Ectodermal cell (in vitro differentiated cells): ENCODE data around the gene SPAG7.

Source experiments
- H3K27ac ChIP-seq: 2 replicates; pipeline ENCODE4 v1.7.0; 2013; ENCODE audit warnings: mild to moderate bottlenecking, low read depth, low read length; ENCODE audit not compliant: insufficient read depth, poor library complexity, severe bottlenecking
- H3K27me3 ChIP-seq: 2 replicates; pipeline ENCODE4 v1.7.0; 2013; ENCODE audit warnings: mild to moderate bottlenecking, low read length; ENCODE audit not compliant: insufficient read depth, control insufficient read depth, poor library complexity, severe bottlenecking
- H3K36me3 ChIP-seq: one replicate; pipeline ENCODE4 v1.7.0; 2013; ENCODE audit warnings: low read length; ENCODE audit not compliant: control insufficient read depth, insufficient read depth
- H3K4me1 ChIP-seq: one replicate; pipeline ENCODE4 v1.7.0; 2013; ENCODE audit warnings: low read length; ENCODE audit not compliant: control insufficient read depth, insufficient read depth
- H3K4me3 ChIP-seq: 2 replicates; pipeline ENCODE4 v1.7.0; 2013; ENCODE audit warnings: low read depth, low read length, control low read depth; ENCODE audit not compliant: insufficient read depth
- H3K9me3 ChIP-seq: 2 replicates; pipeline ENCODE4 v1.7.0; 2013; ENCODE audit warnings: mild to moderate bottlenecking, low read length, moderate library complexity; ENCODE audit not compliant: control insufficient read depth
- WGBS, 2 experiments: methylation state at CpG; one replicate each; pipeline ENCODE4 v1.1.7; 2013; ENCODE audit warnings: missing lambda C conversion rate in 2 of 2; 5-methylcytosine and 5-hydroxymethylcytosine counted together

The SPAG7 gene

DNA sequence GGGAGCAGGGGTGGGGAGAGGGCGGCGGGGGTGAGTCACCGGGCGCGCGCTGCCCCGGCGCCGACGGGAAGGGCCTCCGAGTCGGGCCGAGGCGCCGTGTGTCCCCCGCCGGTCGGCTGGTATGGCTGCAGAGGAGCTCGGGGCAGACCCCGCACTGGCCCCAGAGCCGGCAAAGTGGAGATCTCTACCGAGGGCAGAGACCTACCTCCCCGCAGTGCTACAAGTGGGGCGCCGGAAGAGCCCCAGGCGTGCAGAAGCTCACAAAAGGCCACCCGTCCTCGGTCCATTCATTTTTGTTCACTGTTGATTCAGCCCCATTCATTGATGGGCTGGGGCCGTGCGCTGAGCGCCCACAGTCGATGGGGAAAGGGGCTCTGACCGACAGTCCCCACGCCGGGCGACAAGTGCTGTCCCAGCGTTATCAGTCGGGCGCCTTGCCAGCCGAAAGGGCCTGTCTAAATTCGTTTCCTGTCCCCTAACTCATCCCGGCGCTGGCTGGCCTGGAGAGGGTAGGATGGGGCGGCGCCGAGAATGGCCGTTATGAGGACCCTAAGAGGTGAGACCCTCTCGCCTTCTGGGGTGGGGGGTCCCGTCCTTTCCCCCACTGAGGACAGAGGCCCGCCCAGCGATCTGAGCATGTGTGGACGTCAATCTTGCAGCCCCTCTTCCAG is 17.4 kb downstream of the SPAG7 start:
- 1% methylated on average over 52 of the region's 52 CpGs for WGBS, 2 experiments
- no peaks in the 10 kb centered on the region for H3K9me3 ChIP-seq
- H3K36me3 ChIP-seq: peaks cover 5% of the 10 kb centered on the region
- H3K27me3 ChIP-seq: no peaks in the 10 kb centered on the region
- H3K4me1 ChIP-seq: peaks cover 25% of the 10 kb centered on the region
- H3K27ac ChIP-seq: peak overlapping the region; percentile 91
- H3K4me3 ChIP-seq: peak overlapping the region; percentile 97

DNA sequence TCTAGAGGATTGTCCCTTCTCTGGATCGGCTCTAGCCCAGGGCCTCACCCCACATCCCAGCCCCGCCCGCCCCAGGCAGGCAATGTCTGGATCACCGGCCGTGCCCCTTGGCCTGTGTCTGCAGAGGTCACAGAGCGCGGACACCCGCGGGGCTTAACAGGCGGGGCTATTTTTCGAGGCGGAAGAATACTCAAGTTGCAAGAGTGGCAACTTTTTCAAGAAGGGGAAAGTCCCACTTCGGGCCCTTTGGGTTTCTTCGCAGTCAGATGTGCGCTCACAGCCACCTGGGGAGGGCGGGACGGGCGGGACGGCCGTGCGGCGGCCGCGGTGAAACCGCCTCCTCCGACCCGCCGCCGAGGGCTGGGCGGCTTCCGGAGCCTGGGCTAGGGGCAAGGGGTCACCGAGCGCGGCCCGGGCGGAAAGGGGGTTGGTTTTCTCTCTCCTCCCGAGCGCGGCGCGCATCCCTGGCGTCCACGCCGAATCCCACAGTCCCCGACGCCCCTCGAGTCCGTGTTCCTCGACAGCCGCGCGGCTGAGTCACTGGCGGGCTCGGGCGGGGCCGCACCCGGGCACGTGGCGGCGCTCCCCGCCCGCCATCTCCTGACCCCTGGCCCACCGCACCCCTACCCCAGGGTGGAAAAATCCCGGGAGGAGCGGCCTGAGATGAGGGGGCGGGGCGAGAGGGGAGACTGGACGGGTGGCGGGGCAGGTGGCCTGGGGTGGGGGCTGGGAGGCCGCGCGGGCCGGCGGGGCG is 18.1 kb downstream of the SPAG7 start:
- H3K36me3 ChIP-seq: peaks cover 12% of the 10 kb centered on the region
- H3K27ac ChIP-seq: peak overlapping the region; percentile 91
- no peaks in the 10 kb centered on the region for H3K27me3 ChIP-seq
- 0% methylated on average over 75 of the region's 75 CpGs for WGBS, 2 experiments
- no peaks in the 10 kb centered on the region for H3K9me3 ChIP-seq
- H3K4me3 ChIP-seq: peak overlapping the region; percentile 97
- H3K4me1 ChIP-seq: peaks cover 25% of the 10 kb centered on the region

DNA sequence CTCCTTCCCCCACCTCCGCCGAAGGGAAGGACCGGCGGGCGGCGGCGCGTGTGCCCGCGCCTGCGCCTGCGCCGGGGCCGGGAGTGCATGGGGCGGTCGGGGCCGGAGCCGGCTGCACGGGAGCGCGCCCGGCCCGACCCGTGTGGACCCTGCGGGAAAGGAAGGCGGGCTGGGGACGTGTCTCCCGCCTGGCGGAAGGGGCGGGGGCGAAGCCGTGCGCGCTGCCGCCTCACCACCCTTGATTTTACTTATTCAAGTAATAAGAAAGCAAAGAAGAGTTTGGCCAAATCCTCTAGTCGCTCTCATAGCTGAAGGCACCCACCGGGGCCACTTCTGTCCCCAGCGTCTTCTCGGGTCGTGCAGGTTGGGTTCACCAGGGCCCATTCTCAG is 18.7 kb downstream of the SPAG7 start:
- no peaks in the 10 kb centered on the region for H3K9me3 ChIP-seq
- 0% methylated on average over 40 of the region's 40 CpGs for WGBS, 2 experiments
- peak overlapping the region; percentile 91 for H3K27ac ChIP-seq
- H3K4me1 ChIP-seq: peaks cover 25% of the 10 kb centered on the region
- H3K27me3 ChIP-seq: no peaks in the 10 kb centered on the region
- peak overlapping the region; percentile 97 for H3K4me3 ChIP-seq
- peaks cover 12% of the 10 kb centered on the region for H3K36me3 ChIP-seq

DNA sequence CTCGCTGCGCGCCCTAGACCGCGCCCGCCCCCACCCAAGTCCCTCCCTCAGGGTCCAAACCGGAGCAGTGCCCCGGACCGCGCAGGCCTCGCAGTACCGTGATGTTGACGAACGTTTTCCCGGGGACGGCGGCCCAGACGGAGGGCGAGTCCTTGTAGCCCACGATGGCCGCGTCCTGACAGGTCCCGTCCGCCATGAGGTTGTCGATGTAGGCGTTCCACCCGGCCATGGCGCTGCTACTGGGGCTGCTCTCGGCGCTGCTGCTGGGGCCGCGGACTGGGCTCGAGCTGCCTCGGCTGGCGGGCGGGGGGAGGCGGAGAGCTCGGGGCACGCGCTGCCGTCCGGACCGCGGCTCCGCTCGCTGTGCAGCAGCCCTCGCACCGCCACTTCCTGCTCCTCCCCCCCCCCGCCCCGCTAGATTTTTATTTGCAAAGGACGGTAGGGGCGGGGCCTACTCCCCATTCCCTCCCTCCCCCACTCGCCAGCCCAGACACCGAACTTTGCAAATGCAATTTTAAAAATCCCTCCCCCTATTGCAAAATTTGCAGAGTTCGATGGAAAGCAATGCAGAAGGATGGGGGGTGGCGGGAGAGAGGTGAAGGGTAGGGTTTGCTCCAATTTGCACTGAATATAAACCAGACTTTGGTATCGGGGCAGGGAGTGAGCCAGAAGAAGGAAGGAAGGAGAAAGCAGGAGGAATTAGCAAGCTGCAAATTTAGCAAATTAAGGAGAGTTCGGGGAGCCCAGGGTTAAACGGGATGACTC is 19.3 kb downstream of the SPAG7 start, which contains the start of gene PFN1:
PFN1 (minus strand) TSS at position 365 of the 765 bp plus-strand sequence; CDS start at position 229, 136 bp downstream.
- H3K4me1 ChIP-seq: peaks cover 23% of the 10 kb centered on the region
- H3K36me3 ChIP-seq: peaks cover 15% of the 10 kb centered on the region
- peak within 1 kb of the TSS; percentile 97 for H3K4me3 ChIP-seq
- no peaks in the 10 kb centered on the region for H3K27me3 ChIP-seq
- WGBS, 2 experiments: 0% methylated on average over 53 of the region's 59 CpGs
- no peaks in the 10 kb centered on the region for H3K9me3 ChIP-seq
- peak within 1 kb of the TSS; percentile 91 for H3K27ac ChIP-seq

DNA sequence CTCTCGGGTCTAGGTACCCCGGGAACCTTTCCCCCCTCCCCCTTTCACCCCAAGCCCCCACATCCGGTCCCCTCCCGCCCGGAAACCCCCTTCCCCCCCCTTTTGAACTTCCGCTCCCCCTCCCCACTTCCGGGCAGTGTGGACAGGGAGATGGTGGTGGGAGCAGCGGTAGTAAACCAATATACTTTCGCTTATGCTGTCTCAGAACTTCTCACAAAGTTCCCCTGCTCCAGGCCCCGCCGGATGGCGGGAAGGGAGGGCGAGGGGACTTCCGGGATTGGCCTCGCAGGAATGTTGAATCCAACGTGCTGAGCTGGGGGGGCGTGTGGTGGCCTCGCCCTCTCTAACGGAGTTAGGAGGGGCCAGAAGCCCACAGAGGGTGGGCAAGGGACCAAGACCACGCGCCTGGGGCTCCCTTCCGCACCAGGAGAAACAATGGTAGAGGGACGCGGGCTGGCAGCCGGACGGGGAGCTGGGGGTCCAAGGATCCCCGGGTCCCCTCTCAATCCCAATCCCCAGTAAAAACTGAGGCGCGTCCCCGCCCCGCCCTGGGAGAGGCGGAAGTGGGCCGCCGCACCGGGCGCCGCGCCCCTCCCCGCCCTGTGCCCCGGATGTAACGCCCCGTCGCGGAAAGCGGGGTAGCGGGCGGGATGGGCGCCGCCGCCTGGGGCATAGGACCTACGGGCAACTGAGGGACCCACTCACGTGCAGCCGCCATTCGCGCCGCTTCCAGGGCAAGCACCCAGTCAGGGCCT is 20.0 kb downstream of the SPAG7 start:
- Histone ChIP-seq H3K4me1 (peaks cover 23% of the 10 kb centered on the region), H3K36me3 (peaks cover 23% of the 10 kb centered on the region), H3K27me3 (no peaks in the 10 kb centered on the region), H3K4me3 (peak overlapping the region; percentile 97), H3K27ac (peak overlapping the region; percentile 91), H3K9me3 (no peaks in the 10 kb centered on the region)
- WGBS, 2 experiments: 0% methylated on average over 51 of the region's 56 CpGs

DNA sequence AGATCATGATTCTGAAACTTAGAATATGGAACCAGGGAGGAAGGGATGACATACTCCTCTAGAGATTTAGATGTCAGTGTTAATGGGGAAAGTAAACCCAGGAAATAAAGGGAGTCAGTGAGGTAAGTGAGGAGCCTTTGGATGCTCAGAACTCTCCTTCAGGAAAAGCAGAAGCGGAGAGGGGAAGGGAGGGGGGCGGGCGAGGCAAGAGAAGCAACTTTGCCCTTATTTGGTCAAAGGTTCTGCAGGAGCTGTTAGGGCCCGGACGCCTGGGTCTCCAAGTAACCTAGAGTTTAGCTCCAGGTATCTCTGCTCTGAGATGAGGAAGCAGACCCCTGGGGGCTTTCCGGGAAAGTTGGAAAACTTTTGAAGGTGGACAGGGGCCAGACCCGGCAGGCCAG is 20.6 kb downstream of the SPAG7 start:
- 2 to 3% methylated on average over 7 of the region's 7 CpGs for WGBS, 2 experiments

DNA sequence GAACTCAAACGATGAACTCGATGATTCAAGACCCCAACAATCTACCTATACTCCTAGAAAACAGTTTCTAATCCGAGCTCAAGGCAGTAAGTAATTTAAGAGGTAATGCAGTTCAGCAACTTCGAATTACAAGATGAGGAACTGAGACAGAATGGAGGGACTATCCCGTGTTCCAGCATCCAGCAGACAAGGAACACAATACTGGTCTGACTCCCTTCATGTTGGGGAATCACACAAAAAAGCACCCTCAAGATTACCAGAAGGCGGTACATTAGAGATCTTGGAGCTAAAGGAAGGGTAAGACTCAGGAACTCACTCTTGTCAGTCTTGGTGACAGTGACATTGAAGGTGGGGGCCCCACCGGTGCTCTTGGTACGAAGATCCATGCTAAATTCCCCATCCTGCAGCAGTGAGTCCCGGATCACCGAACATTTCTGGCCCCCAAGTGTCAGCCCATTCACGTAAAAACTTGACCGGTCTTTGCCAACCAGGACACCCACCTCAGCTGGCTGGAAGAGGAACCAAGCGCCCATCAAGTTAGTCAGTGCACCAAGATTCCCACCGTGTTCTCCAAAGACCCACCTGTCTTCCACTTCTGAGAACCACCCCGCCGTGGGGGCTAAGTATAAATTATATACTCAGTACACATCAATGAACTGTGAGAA is 21.2 kb downstream of the SPAG7 start:
- peaks cover 15% of the 10 kb centered on the region for H3K4me1 ChIP-seq
- no peaks in the 10 kb centered on the region for H3K27me3 ChIP-seq
- peaks cover 29% of the 10 kb centered on the region for H3K36me3 ChIP-seq
- peak overlapping the region; percentile 97 for H3K4me3 ChIP-seq
- H3K27ac ChIP-seq: no peak overlapping the region
- 59 to 65% methylated on average over 14 to 16 of the region's 16 CpGs for WGBS, 2 experiments
- no peaks in the 10 kb centered on the region for H3K9me3 ChIP-seq

More for the DNA sequence above, 20.6 kb downstream of the SPAG7 start:
- Histone ChIP-seq H3K4me1 (peaks cover 20% of the 10 kb centered on the region), H3K4me3 (peak overlapping the region; percentile 97), H3K27me3 (no peaks in the 10 kb centered on the region), H3K27ac (no peak overlapping the region), H3K9me3 (no peaks in the 10 kb centered on the region), H3K36me3 (peaks cover 29% of the 10 kb centered on the region)

DNA sequence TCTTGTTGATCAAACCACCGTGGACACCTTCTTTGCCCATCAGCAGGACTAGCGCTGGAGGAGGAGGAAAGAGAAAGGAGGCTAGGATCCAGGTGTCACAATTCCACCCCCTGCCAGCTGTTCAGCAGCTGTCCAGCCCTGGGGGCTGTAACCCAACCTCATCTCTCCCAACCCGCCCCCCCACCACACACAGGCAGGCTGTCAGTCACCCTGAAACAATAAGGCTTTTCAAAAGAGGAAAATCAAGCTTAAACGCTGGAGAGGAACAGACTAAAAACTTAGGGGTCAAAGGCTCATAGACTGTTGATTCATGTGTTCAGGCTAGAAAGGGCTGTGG is 21.7 kb downstream of the SPAG7 start:
- 74 to 81% methylated on average over 3 to 4 of the region's 4 CpGs for WGBS, 2 experiments
- Histone ChIP-seq H3K9me3 (no peaks in the 10 kb centered on the region), H3K27me3 (no peaks in the 10 kb centered on the region), H3K27ac (no peak overlapping the region), H3K4me1 (peaks cover 15% of the 10 kb centered on the region), H3K4me3 (no peak overlapping the region), H3K36me3 (peaks cover 29% of the 10 kb centered on the region)

DNA sequence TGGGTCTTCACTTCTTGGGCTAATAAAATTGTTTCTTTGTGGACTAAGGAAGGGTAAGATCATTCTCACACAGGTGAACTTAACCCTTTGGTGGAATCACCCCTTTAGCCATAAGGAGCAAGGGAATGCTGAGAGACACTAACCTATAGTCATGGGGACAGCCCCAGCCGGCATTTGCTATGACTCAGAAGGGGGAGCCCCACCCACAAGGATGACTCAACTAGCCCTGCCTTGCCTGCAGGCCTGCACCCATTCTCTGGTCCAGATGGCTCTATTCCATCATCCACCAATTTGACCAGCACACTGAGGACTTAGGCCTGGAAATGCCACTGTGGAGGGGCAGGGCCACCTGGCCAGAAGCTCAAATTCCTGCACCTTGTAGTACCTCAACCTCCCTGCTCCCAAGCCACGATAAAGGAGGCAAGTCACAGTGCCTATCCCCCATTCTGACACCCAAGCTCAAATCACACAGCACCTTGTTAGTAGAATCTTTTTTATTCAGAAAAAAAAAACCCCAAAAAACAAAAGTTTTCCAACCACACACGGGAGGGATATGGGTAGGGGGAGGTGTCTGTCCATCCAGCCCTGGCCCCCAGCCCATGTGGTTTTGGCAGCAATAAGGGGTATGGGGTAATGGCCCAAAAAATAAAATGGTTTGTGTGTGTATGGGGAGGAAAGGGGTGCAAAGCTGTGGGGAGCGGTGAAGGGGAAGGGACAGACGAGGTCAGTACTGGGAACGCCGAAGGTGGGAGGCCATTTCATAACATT is 22.3 kb downstream of the SPAG7 start:
- peaks cover 29% of the 10 kb centered on the region for H3K36me3 ChIP-seq
- peaks cover 16% of the 10 kb centered on the region for H3K4me1 ChIP-seq
- no peak overlapping the region for H3K4me3 ChIP-seq
- no peaks in the 10 kb centered on the region for H3K9me3 ChIP-seq
- H3K27me3 ChIP-seq: no peaks in the 10 kb centered on the region
- H3K27ac ChIP-seq: no peak overlapping the region
- WGBS, 2 experiments: 85 to 90% methylated on average over 7 of the region's 7 CpGs
